ENCODE data around the gene SLC22A16. TPM values are rescaled to one million over a fixed set of nuclear protein-coding genes. Genes with fewer than 3 reads are reported as not detected.
"Not testable (repeated sequence)": the region's sequence is repeated elsewhere in the genome, so short reads cannot be mapped to it uniquely, and the experiment has no call there.

The SLC22A16 gene, protein sequence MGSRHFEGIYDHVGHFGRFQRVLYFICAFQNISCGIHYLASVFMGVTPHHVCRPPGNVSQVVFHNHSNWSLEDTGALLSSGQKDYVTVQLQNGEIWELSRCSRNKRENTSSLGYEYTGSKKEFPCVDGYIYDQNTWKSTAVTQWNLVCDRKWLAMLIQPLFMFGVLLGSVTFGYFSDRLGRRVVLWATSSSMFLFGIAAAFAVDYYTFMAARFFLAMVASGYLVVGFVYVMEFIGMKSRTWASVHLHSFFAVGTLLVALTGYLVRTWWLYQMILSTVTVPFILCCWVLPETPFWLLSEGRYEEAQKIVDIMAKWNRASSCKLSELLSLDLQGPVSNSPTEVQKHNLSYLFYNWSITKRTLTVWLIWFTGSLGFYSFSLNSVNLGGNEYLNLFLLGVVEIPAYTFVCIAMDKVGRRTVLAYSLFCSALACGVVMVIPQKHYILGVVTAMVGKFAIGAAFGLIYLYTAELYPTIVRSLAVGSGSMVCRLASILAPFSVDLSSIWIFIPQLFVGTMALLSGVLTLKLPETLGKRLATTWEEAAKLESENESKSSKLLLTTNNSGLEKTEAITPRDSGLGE
- not detected for total RNA-seq

GRCh38 chr6:110476046-110476849, at the start of gene SLC22A16:
Gene SLC22A16 (minus strand): TSS chr6:110476613. CDS start chr6:110476574, 39 bp downstream.
- no peak for DNase-seq

DNA sequence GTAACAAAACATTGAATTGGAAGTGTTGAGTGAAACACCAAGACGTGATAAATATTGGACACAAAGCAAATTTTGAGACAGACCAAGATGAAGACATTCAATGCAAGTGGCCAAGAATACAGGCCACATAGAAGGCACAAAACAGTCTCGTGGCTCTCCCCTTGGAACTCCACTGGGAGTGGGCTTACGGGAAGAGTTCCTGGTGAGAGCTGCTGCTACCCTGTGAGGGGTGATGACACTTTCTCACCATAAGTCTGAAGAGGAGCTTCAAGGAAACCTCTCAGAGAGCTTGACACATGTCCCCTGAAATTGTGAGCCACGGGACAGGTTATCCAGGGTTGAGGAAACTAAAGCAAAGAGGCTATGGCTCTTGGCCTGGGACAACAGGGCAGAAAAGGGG, 48.6 kb upstream of the SLC22A16 start:
- no peak for DNase-seq

DNA sequence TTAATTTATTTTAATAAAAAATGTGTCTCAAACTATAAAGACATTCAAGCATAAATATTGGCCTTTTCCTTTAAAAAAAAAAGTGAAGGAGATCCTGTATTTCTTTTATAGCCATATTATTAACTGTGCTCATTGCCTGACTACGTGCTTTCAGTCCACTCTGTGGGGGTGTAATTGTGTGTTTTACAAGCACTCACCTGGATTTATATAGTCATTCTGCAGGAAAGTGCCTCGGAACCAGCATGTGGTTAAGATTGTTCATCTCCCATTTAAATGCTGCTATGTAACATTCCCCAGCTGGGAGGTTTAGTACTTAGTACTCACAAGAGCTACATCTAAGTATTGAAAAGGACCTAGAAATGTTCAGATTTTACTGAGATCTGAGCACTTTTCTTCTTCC, 47.9 kb upstream of the SLC22A16 start:
- DNase-seq, result no peak

GRCh38 chr6:110523451-110524021, 47.1 kb upstream of the SLC22A16 start:
- DNase-seq, result no peak

- no peak for DNase-seq
Observed at GRCh38 chr6:110522427-110522826, 46.0 kb upstream of the SLC22A16 start.

GRCh38 chr6:110520992-110521543, 44.7 kb upstream of the SLC22A16 start:
- no peak for DNase-seq

- DNase-seq, result no peak
Observed at GRCh38 chr6:110520209-110520965, 44.0 kb upstream of the SLC22A16 start.

DNA sequence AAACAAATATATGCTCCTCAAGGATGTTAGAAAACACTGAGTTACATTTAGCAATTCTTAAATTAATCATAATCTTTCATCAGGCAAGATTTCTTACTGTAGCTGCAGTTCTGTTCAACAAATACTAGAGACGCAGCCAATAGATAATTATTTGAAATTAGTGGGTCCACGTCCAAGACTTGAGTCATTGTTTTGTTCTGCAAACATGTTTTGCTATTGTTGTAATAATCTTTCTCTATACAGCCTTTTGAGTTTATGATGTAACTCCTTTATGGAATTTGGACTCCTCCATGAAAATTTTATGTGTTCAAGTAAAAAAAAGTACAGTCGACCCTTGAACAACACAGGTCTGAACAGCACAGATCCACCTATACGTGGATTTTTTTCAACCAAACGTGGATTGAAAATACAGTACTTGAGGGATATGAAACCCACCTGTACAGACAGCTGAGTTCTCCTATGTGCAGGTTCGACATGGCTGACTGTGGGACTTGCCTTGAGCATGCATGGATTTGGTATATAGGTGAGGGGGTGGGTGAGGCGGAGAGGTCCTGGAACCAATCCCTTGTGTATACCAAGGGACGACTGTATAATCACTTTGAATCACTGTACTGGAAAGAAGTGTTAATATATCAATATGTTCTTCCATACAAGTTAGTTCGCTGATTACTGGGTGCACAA, 41.3 kb upstream of the SLC22A16 start:
- no peak for DNase-seq

DNA sequence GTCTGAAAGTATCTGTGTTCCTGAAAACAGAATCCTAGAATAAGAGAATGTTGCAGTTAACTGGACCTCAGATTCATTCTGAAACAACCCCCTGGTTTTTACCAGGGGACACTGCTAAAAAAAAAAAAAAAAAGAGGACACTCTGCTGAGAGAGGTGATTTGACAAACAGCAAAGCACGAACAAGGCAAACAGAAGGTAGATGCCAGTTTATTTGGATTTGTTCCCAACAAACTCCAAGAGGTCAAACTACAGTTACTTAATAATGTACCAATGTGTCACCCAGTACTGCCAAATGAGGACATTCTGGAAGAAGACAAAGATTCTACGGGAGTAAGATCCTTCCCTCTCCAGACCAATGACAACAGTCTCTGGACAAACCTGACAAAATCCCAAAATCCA, 40.6 kb upstream of the SLC22A16 start:
- DNase-seq, result no peak

- no peak for DNase-seq
Observed at GRCh38 chr6:110514818-110515217, 38.4 kb upstream of the SLC22A16 start.

GRCh38 chr6:110512991-110513390, 36.6 kb upstream of the SLC22A16 start:
- no peak for DNase-seq

DNA sequence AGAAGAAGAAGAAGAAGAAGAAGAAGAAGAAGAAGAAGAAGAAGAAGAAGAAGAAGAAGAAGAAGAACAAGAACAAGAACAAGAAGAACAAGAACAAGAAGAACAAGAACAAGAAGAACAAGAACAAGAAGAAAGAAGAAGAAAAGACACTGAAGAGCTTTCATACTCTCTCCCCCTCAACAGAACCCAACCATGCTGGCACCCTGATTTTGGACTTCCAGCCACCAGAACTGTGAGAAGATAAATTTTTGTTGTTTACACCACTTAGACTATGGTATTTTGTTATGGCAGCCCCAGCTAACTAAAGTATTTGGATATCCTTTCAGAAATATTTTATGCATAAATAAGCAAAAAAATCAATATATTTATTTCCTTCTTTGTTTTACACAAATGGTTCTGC, 36.1 kb upstream of the SLC22A16 start:
- not testable (repeated sequence) for DNase-seq

GRCh38 chr6:110511401-110511800, 35.0 kb upstream of the SLC22A16 start:
- no peak for DNase-seq

- DNase-seq, result no peak
Observed at GRCh38 chr6:110509617-110510241, 33.3 kb upstream of the SLC22A16 start.

GRCh38 chr6:110504891-110505290, 28.5 kb upstream of the SLC22A16 start:
- DNase-seq, result not testable (repeated sequence)

DNA sequence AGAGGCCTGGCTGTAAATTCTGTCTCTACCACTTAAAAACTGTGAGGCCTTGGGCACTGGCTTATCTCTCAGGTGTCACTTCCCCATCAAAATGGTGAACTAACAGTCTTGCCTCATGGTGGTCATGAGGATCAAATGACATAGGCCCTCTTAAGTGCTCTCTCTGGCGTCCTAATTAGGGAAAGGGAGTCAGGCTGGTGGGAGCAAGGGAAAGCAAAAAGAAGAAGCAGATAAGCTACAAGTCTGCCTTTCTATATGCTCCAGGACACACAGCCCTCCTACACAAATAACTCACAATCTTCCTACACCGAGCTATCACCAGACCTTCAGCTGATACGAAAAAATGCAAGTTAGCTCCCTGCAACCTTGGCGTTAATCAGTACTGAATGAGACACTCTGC, 19.5 kb upstream of the SLC22A16 start:
- no peak for DNase-seq

GRCh38 chr6:110493253-110493800, 16.9 kb upstream of the SLC22A16 start:
- no peak for DNase-seq

DNA sequence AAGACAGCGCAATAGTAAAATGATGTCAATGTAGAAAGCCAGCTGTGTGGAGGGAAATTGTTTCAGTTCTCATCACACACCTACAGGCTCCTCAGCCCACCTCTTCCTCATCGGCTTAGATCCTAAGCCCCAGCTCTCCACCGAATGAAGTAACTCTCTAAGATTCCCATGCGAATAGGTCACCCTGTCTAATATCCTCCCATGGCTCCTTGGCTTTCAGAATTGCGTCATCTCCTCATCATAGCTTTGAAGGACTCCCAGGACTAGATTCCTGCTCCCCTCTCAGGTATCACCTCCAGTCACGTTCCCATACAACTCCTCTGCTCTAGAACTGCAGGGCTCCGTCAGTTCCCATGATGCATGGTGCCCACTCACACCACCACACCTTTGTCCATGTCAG, 16.2 kb upstream of the SLC22A16 start:
- no peak for DNase-seq

DNA sequence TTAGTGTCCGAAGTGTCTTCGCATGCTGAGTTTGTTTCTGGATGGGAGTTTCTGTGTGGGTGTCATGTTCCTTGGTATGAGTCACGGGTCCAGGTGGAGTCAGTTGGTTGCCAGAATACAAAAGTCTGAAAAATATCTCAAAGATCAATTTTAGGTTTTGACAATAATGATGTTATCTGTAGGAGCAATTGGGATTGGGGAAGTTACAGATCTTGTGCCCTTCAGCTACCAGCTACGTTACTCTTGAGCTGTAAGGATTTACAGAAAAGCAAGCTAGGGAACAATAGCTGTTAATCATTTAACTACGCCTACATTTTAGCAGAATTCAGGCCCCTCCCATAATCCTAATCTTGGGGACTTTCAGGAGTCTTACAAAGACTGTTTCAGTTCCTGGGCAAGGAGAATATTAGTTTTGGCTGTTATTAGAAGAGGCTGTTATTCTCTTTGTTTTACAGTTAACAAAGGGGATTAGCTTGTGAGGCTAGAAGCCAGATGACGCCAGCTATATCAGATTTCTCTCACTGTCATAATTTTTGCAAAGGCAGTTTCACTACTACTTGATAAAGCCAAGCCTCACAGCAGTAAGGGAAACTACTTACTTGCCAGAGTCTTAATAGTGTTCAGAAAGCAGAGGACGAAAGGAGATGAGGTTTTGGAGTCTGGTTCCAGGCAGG, 15.4 kb upstream of the SLC22A16 start:
- no peak for DNase-seq

GRCh38 chr6:110491299-110491643, 14.9 kb upstream of the SLC22A16 start:
- DNase-seq, result no peak
